LNCAP (cell line): Measurements from ENCODE around the gene LRGUK.

ENCODE experiments used
- CTCF ChIP-seq: fragments of 450-650 bp; IDR thresholded peaks from 2 replicates; pipeline ENCODE4 v1.5.1; 2017; ENCODE audit warnings: mild to moderate bottlenecking

Gene LRGUK

DNA sequence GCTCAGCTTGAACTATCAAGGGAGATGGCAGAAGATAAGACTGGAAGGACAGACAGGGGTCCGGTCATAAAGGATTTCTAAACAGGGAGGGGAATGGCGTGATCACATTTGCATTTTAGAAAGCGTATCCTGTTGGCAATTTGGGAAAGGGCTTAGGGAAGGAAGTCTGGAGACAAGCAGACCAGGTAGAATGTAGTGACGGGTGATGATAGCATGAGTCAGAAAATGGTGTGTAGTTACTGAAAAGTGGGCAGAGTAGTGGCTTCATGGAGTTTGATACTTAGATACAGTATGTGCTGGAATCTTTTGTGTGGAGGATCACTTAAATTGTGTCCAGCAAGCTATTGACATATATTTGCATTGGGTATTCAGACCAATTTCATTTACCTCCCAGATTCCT, 61.2 kb downstream of the LRGUK start:
- no peak for TF ChIP-seq CTCF

- TF ChIP-seq CTCF, result no peak
These were observed 62.4 kb downstream of the LRGUK start for GRCh38 chr7:134189559-134189958.

GRCh38 chr7:134191876-134192275, 64.7 kb downstream of the LRGUK start:
- no peak for TF ChIP-seq CTCF

DNA sequence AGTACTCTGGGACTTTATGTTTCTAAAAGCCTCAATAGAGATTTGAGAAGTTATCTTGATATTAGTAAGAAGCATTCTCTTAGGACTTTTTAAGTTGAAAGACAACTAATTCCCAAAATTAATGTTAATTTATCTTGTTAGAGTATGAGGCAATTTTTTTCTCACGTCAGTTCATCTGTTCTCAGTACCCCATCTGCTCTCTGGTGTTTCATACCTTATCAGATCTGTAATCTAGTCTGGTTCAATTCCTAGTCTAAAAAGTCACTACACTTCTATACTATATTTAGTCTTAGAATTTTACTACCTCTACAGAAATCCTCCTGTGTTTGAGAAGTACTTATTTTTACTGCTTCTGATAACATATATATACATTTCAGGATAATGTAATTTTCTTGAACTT, 66.1 kb downstream of the LRGUK start:
- TF ChIP-seq CTCF, result no peak

DNA sequence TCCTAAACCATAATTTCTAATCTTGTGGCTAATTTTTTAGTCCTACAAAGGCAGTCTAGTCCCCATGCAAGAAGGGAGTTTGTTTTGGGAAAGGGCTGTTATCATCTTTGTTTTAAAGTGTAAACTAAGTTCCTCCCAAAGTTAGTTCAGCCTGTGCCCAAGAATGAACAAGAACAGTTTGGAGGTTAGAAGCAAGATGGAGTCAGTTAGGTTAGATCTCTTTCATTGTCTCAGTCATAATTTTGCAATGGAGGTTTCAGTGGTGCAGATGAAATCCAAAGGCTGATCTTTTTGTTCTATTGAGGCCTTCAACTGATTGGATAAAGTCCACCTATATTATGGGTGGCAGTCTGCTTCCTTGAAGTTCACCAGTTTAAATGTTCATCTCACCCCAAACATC, 68.1 kb downstream of the LRGUK start:
- no peak for TF ChIP-seq CTCF

- no peak for TF ChIP-seq CTCF
These were observed 69.3 kb downstream of the LRGUK start for GRCh38 chr7:134196439-134196838.

- no peak for TF ChIP-seq CTCF
These were observed 70.2 kb downstream of the LRGUK start for GRCh38 chr7:134197345-134197744.

- TF ChIP-seq CTCF, result no peak
These were observed 73.8 kb downstream of the LRGUK start for GRCh38 chr7:134200970-134201369.
